Cortex of kidney (tissue), 1 donor: ENCODE measurements around the gene BLCAP.
"Not testable (repeated sequence)": the region's sequence is repeated elsewhere in the genome, so short reads cannot be mapped to it uniquely, and the experiment has no call there.

Experiments
- DNase-seq: peaks from one replicate; lab custom pipeline; 2025; lab: John Stamatoyannopoulos, UW

The BLCAP gene

DNA sequence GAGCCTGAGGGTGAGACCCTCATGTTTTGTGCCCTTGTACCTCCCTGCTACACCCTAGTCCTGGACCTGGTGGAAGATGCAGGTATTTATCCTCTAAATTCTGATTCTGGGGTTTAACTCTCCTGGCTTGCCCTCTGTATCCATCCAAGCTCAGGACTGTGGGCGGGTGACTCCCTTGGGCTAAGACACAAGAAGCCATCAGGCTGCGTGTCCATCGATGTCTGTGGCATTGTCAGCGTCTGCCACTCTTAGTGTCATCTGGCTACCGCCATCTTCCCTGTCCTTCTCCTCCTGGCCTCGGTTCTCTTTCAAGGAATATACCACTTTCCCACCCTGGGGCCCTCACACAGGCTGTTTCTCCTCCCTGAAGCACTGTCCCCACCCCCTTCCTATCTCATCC, 28.9 kb upstream of the BLCAP start:
- DNase-seq = no peak

- DNase-seq = not testable (repeated sequence)
These were observed 27.1 kb upstream of the BLCAP start for GRCh38 chr20:37554721-37555298.

DNA sequence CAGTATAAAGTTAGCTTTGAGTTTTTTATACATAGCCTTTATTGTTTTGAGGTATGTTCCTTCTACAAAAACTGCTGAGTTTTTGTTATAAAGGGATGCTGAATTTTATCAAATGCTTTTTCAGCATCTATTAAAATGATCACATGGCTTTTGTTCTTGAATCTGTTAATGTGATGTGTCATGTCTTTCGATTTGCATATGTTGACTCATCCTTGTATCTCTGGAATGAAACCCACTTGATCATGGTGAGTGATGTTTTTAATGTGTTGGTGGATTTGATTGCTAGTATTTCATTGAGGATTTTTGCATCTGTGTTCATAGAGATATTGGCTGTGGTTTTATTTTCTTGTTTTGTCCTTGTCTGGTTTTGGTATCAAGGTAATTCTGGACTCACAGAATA, 24.7 kb upstream of the BLCAP start:
- DNase-seq = no peak

DNA sequence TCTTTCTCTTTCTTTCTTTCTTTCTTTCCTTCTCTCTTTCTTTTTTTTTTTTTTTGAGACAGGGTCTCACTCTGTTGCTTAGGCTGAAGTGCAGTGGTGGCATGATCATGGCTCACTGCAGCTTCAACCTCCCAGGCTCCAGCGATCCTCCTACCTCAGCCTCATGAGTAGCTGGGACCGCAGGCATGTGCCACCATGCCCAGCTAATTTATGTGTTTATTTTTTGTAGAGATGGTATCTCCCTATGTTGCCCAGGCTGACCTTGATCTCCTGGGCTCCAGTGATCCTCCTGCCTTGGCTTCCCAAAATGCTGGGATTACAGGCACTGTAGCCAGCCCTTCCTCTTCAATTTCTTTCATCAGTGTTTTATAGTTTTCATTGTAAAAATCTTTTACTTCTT, 24.0 kb upstream of the BLCAP start:
- not testable (repeated sequence) for DNase-seq

GRCh38 chr20:37550101-37550920, 22.6 kb upstream of the BLCAP start:
- DNase-seq = not testable (repeated sequence)

DNA sequence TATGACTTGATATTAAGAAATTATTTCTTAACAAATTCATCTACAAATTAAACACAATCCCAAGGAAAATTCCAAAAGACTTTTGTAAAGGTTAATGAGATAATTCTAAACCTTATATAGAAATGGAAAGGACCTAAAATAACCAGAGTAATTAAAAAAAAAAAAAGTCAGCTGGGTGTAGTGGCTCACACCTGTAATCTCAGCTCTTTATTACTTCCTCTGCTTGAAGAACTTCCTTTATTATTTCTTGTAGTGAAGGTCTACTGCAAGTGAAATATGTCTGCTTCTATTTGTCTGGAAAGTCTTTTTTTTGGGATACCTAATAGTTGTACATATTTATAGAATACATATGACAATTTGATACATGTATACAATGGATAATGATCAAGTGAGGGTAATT, 20.2 kb upstream of the BLCAP start:
- DNase-seq = no peak

DNA sequence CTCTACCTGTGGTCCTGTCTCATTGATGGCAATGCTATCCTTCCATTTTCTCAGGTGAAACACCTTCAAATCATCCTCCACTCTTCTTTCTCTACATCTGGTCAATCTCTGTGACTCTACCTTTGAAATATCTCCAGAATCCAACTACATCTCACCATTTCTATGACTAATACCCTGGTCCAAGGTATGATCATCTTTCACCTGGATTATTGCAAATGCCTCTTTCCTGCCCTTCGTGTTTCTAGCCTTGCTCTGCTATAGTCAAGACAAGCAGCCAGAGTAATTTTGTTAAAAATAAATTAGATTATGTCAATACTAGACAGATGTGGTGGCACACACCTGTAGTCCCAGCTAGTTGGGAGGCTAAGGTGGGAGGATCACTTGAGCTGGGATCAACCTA, 17.8 kb upstream of the BLCAP start:
- no peak for DNase-seq

GRCh38 chr20:37544386-37544785, 16.7 kb upstream of the BLCAP start:
- no peak for DNase-seq

DNA sequence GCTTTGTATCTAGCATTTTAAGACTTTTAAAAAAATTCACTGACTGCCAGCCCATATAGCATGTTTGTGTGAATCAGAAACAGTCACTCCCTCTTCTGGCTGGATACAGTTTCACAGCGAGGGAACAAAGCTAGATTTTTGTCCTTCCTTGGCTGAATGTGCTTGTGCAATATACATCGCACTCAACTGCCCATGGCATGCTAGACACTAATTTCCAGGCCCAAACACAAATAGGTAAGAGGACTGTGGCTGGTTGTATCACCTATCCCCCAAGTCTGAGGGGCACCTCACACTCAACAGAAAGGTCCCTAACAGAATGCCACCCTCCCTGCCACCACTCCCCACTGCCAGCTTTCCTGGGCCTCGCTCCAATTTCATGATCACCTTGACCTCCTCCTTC, 16.2 kb upstream of the BLCAP start:
- no peak for DNase-seq

GRCh38 chr20:37542281-37542680, 14.6 kb upstream of the BLCAP start:
- DNase-seq = no peak

DNA sequence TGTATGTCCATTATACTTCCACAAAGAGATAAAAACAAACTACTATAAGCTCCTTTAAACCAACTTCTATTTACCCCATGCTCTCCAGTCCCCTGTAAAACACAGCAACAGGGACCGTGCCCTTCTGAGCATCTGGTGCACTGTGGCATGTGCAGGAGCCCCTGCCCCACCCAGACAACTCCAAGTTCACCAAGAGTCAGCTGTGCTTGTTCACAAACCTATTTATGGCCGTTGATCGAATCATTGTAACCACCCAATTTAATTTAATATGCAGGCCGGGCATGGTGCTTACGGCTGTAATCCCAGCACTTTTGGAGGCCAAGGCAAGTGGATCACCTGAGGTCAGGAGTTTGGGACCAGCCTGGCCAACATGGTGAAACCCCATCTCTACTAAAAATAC, 13.7 kb upstream of the BLCAP start:
- no peak for DNase-seq

DNA sequence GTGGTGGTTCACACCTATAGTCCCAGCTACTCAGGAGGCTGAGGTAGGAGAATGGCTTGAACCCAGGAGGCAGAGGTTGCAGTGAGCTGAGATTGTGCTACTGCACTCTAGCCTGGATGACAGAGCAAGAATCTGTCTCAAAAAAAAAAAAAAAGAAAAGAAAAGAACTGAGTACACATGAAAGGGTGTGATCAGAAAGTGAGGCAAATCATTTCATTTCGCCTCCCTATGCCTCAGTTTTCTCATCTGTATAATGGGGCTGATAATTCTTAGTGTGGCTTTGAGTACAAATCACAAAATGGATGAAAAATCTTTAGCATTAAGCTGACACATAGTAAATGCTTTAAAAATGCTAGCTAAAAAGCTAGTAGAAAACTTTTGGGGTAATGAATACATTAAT, 13.2 kb upstream of the BLCAP start:
- not testable (repeated sequence) for DNase-seq

GRCh38 chr20:37540001-37540400, 12.3 kb upstream of the BLCAP start:
- DNase-seq = no peak

DNA sequence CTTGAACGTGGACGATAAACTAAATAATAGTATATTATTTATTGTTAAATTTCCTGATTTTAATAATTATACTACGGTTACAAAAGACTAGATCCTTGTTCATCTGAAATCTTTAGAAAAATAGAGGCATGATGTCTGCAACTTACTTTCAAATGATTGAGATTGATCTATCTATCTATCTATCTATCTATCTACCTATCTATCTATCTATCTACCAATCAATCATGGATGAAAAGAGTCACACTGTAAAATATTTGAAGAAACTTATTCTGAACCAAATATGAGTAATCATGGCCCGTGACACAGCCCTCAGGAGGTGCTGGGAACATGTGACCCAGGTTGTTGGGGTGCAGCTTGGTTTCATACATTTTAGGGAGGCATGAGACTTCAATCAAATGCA, 11.7 kb upstream of the BLCAP start:
- no peak for DNase-seq

- DNase-seq = no peak
These were observed 10.3 kb upstream of the BLCAP start for GRCh38 chr20:37538003-37538402.

GRCh38 chr20:37537505-37537904, 9.8 kb upstream of the BLCAP start:
- no peak for DNase-seq

GRCh38 chr20:37535443-37536132, 7.9 kb upstream of the BLCAP start:
- DNase-seq = no peak

DNA sequence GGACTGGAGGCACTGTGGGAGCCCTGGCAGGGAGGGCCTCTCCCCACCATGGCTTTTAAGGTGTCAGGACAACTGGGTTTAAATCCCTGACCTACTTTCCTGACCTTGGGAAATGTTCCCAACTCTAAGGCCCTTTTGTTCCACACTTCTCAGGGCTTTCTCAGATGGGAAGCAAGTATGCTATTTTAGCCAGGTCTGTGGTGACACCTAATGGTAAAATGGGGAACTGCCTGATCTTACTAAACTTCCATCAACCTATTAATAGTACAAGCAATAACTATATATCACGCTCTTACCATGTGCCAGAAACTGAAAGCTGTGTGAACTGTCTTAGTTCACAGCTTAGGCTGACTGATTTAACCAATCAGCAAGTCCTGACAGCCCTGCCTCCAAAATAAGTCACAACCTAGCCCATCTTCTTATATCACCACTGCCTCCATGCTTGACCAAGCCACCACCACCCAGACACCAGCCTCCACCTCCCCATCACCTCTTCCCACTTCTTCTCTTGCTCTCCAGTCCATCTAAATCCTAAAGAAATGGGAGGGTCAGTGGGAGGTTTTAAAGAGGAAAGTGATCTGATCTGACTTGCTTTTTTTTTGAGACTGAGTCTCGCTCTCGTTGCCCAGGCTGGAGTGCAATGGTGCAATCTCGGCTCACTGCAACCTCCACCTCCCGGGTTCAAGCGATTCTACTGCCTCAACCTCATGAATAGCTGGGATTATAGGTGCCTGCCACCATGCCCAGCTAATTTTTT, 6.9 kb upstream of the BLCAP start:
- DNase-seq = no peak

DNA sequence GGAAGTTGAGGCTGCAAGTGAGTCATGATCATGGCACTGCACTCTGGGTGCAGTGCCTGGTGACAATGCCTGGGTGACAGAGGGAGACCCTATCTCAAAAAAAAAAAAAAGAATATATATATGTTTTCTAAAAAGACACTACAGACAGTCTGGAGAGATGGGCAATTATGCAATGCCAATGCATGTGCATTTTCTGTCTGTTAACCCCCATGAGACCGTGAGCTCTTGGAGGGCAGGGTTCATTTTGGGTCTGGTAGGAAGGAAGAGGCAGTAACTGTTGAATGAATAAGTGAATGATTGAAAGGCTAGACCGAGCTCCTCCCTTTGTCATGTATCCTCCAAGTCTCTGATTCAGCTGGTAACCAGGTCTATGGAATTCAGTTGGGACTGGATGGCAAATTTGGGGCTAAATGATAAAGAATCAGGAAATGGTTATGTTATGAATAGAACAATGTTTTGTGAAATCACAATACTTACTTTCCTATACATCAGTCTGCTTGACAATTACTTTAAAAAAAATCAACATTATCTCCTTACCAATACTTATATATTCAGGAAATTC, 5.6 kb upstream of the BLCAP start:
- DNase-seq = no peak

DNA sequence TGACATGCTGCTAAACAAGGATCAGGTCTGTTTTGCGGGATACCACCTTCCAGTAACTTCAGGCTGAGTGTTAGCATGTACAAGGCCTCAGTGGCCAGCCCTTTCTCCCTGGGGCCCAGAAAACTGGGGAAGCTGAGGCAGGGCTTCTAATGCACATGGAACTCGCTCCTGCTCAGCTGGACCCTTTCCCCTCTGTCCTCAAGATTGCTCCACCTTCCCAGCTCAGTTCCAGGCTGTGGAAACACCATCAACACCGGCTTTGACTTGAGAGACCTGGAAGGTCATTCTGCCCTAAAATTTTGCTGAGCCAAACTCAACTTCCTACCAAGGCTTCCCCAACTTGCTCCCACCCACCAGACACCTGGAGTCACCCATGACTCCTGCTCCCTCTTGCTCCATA, 4.2 kb upstream of the BLCAP start:
- DNase-seq = no peak

DNA sequence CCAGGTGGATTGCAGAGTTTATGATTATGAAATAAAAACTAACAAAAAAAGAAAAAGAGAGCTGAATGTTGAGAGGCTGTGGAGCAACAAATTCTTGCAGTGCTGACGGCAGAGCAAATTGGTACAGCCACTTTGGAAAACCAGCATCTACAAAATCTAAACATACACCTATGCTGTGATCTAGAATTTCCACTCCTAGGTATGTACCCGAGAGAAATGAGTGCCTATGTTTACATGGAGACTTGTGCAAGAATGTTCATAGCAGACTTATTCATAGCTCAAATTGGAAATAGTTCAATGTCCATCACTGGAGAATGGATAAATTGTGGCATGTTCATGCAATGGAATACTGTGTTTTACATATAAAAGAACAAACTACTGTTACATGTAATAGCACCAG, 3.0 kb upstream of the BLCAP start:
- no peak for DNase-seq

DNA sequence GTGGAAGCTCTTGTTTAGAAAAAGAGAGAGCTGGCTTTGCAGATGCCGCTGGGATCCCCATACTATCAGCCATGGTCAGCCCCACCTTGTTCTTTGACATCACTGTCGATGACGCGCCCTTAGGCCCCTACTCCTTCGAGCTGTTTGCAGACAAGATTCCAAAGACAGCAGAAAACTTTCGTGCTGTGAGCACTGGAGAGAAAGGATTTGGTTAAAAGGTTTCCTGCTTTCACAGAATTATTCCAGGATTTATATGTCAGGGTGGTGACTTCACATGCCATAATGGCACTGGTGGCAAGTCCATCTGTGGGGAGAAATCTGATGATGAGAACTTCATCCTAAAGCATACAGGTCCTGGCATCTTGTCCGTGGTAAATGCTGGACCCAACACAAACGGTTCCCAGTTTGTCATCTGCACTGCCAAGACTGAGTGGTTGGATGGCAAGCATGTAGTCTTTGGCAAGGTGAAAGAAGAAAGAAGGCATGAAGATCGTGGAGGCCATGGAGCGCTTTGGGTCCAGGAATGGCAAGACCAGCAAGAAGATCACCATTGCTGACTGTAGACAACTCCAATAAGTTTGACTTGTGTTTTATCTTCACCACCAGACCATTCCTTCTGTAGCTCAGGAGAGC, 2.4 kb upstream of the BLCAP start:
- DNase-seq = no peak
